Measurements from ENCODE around the gene KIF26A.

DNA sequence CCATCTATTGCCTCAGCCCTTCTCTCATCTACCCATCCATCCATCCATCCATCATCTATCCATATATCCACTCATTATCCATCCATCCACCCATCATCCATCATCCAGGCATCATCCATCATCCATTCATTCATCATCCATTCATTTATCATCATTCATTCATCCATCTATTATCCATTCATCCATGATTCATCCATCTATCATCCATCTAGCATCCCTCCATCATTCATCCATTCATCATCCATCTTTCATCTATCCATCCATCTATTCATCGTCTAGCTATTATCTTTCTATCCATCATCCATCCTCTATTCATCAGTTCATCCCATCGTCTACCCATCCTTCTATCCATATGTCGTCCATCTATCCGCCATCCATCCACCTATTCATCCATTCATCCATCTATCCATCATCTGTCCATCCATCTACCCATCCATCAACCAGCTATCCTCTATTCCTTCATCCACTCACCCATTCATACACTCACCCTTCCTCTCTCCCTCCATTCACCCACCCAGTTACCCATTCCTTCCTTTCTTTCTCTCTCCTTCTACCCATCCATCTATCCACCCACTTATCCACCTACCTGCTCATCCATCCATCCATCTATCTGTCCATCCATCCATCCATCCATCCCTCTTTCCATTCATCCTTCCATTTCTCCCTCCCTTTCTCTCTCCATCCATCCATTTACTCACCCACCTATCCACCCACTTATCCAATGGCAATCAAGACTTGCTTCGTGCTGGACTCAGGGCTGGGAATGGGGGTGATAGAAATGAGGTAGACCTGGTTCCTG is 59.3 kb downstream of the KIF26A start:
- TF ChIP-seq, protein P1, sequence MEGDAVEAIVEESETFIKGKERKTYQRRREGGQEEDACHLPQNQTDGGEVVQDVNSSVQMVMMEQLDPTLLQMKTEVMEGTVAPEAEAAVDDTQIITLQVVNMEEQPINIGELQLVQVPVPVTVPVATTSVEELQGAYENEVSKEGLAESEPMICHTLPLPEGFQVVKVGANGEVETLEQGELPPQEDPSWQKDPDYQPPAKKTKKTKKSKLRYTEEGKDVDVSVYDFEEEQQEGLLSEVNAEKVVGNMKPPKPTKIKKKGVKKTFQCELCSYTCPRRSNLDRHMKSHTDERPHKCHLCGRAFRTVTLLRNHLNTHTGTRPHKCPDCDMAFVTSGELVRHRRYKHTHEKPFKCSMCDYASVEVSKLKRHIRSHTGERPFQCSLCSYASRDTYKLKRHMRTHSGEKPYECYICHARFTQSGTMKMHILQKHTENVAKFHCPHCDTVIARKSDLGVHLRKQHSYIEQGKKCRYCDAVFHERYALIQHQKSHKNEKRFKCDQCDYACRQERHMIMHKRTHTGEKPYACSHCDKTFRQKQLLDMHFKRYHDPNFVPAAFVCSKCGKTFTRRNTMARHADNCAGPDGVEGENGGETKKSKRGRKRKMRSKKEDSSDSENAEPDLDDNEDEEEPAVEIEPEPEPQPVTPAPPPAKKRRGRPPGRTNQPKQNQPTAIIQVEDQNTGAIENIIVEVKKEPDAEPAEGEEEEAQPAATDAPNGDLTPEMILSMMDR (conservative IDR thresholded peaks at IDR 0.05): no peak
- no peak for TF ChIP-seq ZFX (IDR thresholded peaks at IDR 0.05)
